ENCODE measurements around the gene KRT79.
"Not testable (repeated sequence)": the region's sequence is repeated elsewhere in the genome, so short reads cannot be mapped to it uniquely, and the experiment has no call there.

Gene KRT79

GRCh38 chr12:52806821-52807543 is 27.1 kb downstream of the KRT79 start:
- DNase-seq (ENCODE audit: low spot score) = no peak

- no peak for DNase-seq (ENCODE audit: low spot score)
Measured at GRCh38 chr12:52806169-52806811, 27.8 kb downstream of the KRT79 start.

GRCh38 chr12:52805739-52806138 is 28.4 kb downstream of the KRT79 start:
- DNase-seq (ENCODE audit: low spot score) = no peak

GRCh38 chr12:52805000-52805399 is 29.1 kb downstream of the KRT79 start:
- no peak for DNase-seq (ENCODE audit: low spot score)

GRCh38 chr12:52802442-52802841 is 31.7 kb downstream of the KRT79 start:
- DNase-seq (ENCODE audit: low spot score) = no peak

- DNase-seq (ENCODE audit: low spot score) = no peak
Measured at GRCh38 chr12:52801773-52802172, 32.3 kb downstream of the KRT79 start.

- no peak for DNase-seq (ENCODE audit: low spot score)
Measured at GRCh38 chr12:52800259-52800917, 33.7 kb downstream of the KRT79 start.

- no peak for DNase-seq (ENCODE audit: low spot score)
Measured at GRCh38 chr12:52799505-52800211, 34.5 kb downstream of the KRT79 start.

GRCh38 chr12:52798671-52799504 is 35.2 kb downstream of the KRT79 start:
- no peak for DNase-seq (ENCODE audit: low spot score)

- peak; percentile 75 for DNase-seq (ENCODE audit: low spot score)
Measured at GRCh38 chr12:52798003-52798670, 36.0 kb downstream of the KRT79 start.

GRCh38 chr12:52797529-52797894 is 36.6 kb downstream of the KRT79 start:
- DNase-seq (ENCODE audit: low spot score) = no peak

GRCh38 chr12:52796839-52797528 is 37.1 kb downstream of the KRT79 start:
- no peak for DNase-seq (ENCODE audit: low spot score)

- DNase-seq (ENCODE audit: low spot score) = no peak
Measured at GRCh38 chr12:52796429-52796794, 37.7 kb downstream of the KRT79 start.

- no peak for DNase-seq (ENCODE audit: low spot score)
Measured at GRCh38 chr12:52795694-52796428, 38.2 kb downstream of the KRT79 start, which contains the start of gene KRT3. Gene KRT3 (minus strand): TSS chr12:52796117. CDS start chr12:52796042, 75 bp downstream.

- not testable (repeated sequence) for DNase-seq (ENCODE audit: low spot score)
Measured at GRCh38 chr12:52795332-52795674, 38.8 kb downstream of the KRT79 start.

GRCh38 chr12:52794479-52795331 is 39.4 kb downstream of the KRT79 start:
- no peak for DNase-seq (ENCODE audit: low spot score)

- no peak for DNase-seq (ENCODE audit: low spot score)
Measured at GRCh38 chr12:52792185-52793029, 41.7 kb downstream of the KRT79 start.
